GM23338 (cell line): ENCODE measurements around the gene RBM33. TPM values are rescaled to one million over a fixed set of nuclear protein-coding genes. Genes with fewer than 3 reads are reported as not detected.
A peak's percentile ranks its signal among the peaks of the same experiment; 100 is the strongest.

ENCODE experiments used
- ATAC-seq: fragments of 200-7000 bp; cut with Tn5 transposase; 3 replicates; pipeline ENCODE4 v1.9.1; 2020
- DNase-seq: peaks from one replicate; pipeline ENCODE4 v3.0.0-alpha.2; 2015; ENCODE audit warnings: low spot score
- H2AFZ ChIP-seq: fragments of 200-600 bp; sonication (generic); 2 replicates; pipeline ENCODE4 v1.8.0; 2016; ENCODE audit warnings: antibody characterized with exemption, mild to moderate bottlenecking, moderate library complexity
- H3F3A ChIP-seq: fragments of 200-600 bp; sonication (generic); replicated peaks from 2 replicates; pipeline ENCODE4 v1.8.0; 2017; ENCODE audit warnings: antibody characterized with exemption, mixed run types, low read depth
- H3K27ac ChIP-seq: fragments of 200-600 bp; sonication (generic); 2 replicates; pipeline ENCODE4 v1.6.1; 2016; ENCODE audit warnings: low read depth
- H3K27me3 ChIP-seq: fragments of 200-600 bp; sonication (generic); 2 replicates; pipeline ENCODE4 v1.8.0; 2016; ENCODE audit warnings: mild to moderate bottlenecking, mixed run types, moderate library complexity; ENCODE audit not compliant: insufficient read depth
- H3K36me3 ChIP-seq: fragments of 200-600 bp; sonication (generic); 2 replicates; pipeline ENCODE4 v1.8.0; 2016; ENCODE audit warnings: mild to moderate bottlenecking; ENCODE audit not compliant: insufficient read depth
- H3K4me1 ChIP-seq: fragments of 200-600 bp; sonication (generic); 2 replicates; pipeline ENCODE4 v1.8.0; 2016; ENCODE audit warnings: mild to moderate bottlenecking, moderate library complexity; ENCODE audit not compliant: insufficient read depth
- H3K4me2 ChIP-seq: fragments of 200-600 bp; sonication (generic); 2 replicates; pipeline ENCODE4 v1.7.1; 2017; ENCODE audit warnings: mixed run types
- H3K4me3 ChIP-seq: fragments of 200-600 bp; sonication (generic); 2 replicates; pipeline ENCODE4 v1.6.1; 2016; ENCODE audit warnings: mixed run types
- H3K79me2 ChIP-seq: fragments of 200-600 bp; sonication (generic); replicated peaks from 2 replicates; pipeline ENCODE4 v1.8.0; 2017; ENCODE audit warnings: mild to moderate bottlenecking; ENCODE audit not compliant: insufficient read depth
- H3K9me2 ChIP-seq: fragments of 200-600 bp; sonication (generic); 2 replicates; pipeline ENCODE4 v1.8.0; 2017; ENCODE audit not compliant: insufficient read depth
- H4K20me1 ChIP-seq: fragments of 200-600 bp; sonication (generic); replicated peaks from 2 replicates; pipeline ENCODE4 v1.8.0; 2017; ENCODE audit warnings: mild to moderate bottlenecking; ENCODE audit not compliant: insufficient read depth
- H3K27ac Mint-ChIP-seq: 2 replicates; pipeline ENCODE4 v1.8.0; 2020; ENCODE audit warnings: inconsistent platforms, mild to moderate bottlenecking, moderate library complexity, mixed read lengths
- H3K27me3 Mint-ChIP-seq: 3 replicates; pipeline ENCODE4 v1.8.0; 2022; ENCODE audit warnings: low read depth, mild to moderate bottlenecking, moderate library complexity, mixed read lengths, inconsistent platforms; ENCODE audit not compliant: insufficient read depth, poor library complexity
- H3K36me3 Mint-ChIP-seq: 3 replicates; pipeline ENCODE4 v1.8.0; 2021; ENCODE audit warnings: low read depth, mild to moderate bottlenecking, inconsistent platforms, moderate library complexity, mixed read lengths
- H3K4me1 Mint-ChIP-seq: 3 replicates; pipeline ENCODE4 v1.8.0; 2020; ENCODE audit warnings: mild to moderate bottlenecking, inconsistent platforms, mixed read lengths
- H3K4me3 Mint-ChIP-seq: 3 replicates; pipeline ENCODE4 v1.8.0; 2021; ENCODE audit warnings: moderate library complexity, mild to moderate bottlenecking, inconsistent platforms, mixed read lengths
- H3K9me3 Mint-ChIP-seq: 3 replicates; pipeline ENCODE4 v1.8.0; 2020; ENCODE audit warnings: moderate library complexity, mild to moderate bottlenecking, inconsistent platforms, mixed read lengths
- EZH2 ChIP-seq: fragments of 200-600 bp; sonication (generic); IDR thresholded peaks from one replicate; pipeline ENCODE4 v1.8.0; 2017; ENCODE audit warnings: antibody characterized with exemption, mild to moderate bottlenecking, low read depth; ENCODE audit not compliant: unreplicated experiment
- JUNB ChIP-seq: IDR thresholded peaks from one replicate; pipeline ENCODE4 v1.6.1; 2016; ENCODE audit warnings: antibody characterized with exemption; ENCODE audit not compliant: unreplicated experiment
- NANOG ChIP-seq: IDR thresholded peaks from 2 replicates; pipeline ENCODE4 v1.6.1; 2016; ENCODE audit warnings: antibody characterized with exemption, borderline replicate concordance
- STAT1 ChIP-seq: IDR thresholded peaks from one replicate; pipeline ENCODE4 v1.6.1; 2016; ENCODE audit warnings: antibody characterized with exemption; ENCODE audit not compliant: unreplicated experiment
- polyA plus RNA-seq: library from polyadenylated mRNA; unstranded; fragments of >200 nt; fragmentation: Nextera tagmentation; extraction: Ambion mirVana; gene quantifications from 2 replicates; pipeline ENCODE4 v1.2.1, GENCODE V29; 2016
- total RNA-seq: library from RNA; depleted of rRNA; stranded (reverse); fragments of >200 nt; shearing (Covaris generic); gene quantifications from 2 replicates; pipeline ENCODE4 v1.2.3, GENCODE V29; 2014
- TF ChIP-seq, protein P1 (sequence below): fragments of 250-450 bp; sonication (Bioruptor Pico); IDR thresholded peaks from 2 replicates; pipeline ENCODE4 v1.5.0; 2020; ENCODE audit warnings: mild to moderate bottlenecking, moderate library complexity
- TF ChIP-seq, protein P2 (sequence below), 2 experiments: fragments of 200-600 bp in 1 of 2; sonication (generic) in 1 of 2; conservative IDR thresholded peaks; 2 replicates each; pipeline versions ENCODE4 v1.5.1 to v1.6.1; 2016 to 2017; ENCODE audit warnings: antibody characterized with exemption in 2 of 2, low read depth in 2 of 2, mild to moderate bottlenecking in 2 of 2, moderate library complexity in 1 of 2

RBM33 gene
- total and polyA plus RNA-seq, 2 experiments from 2014 or later, result 47.7 to 94.7 TPM

DNA sequence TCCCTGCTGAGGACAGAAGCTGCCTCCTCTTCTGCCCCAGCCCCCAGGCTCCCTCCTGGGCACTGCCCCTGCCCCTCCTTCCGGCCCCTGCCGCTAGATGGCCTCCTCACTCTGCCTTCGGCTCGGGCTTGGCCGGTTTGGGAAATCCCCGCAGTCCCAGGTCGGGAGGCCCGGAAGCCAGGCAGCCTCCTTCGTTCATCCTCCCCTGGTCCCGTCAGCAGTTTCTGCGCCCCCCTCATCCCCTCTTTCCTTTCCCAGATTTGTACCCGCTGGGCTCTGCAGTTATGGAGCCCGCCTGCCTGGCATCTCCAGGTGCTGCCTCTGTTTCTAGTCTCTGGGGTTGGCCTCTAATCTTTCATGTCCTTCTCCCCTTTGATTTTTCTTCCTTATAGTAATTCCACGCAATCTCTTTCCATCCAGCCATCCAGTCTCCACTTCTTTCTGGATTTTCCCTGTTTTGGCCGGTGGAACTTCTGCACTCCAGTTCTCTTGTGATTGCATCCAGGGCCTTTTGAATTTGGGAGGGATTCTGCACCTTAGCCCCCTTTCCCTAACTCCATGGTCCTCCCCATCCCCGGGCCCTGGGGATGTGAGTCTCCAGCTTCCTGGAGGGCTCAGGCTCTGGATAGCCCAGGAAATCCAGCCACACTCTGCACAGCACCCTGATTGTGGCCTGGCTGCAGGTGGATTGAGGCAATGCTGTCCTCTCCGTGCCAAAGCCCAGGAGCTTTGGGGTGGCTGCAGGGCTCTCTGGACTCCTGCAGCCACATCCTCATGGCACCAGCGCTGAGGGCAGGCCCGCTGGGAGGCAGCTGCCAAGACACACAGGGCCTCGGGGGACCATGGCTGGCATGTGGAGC is 171.1 kb downstream of the RBM33 start:
- no peaks in the 10 kb centered on the region for H3K36me3 ChIP-seq
- TF ChIP-seq NANOG (no peak), JUNB (no peak), STAT1 (no peak), EZH2 (no peak)
- TF ChIP-seq, protein P1, sequence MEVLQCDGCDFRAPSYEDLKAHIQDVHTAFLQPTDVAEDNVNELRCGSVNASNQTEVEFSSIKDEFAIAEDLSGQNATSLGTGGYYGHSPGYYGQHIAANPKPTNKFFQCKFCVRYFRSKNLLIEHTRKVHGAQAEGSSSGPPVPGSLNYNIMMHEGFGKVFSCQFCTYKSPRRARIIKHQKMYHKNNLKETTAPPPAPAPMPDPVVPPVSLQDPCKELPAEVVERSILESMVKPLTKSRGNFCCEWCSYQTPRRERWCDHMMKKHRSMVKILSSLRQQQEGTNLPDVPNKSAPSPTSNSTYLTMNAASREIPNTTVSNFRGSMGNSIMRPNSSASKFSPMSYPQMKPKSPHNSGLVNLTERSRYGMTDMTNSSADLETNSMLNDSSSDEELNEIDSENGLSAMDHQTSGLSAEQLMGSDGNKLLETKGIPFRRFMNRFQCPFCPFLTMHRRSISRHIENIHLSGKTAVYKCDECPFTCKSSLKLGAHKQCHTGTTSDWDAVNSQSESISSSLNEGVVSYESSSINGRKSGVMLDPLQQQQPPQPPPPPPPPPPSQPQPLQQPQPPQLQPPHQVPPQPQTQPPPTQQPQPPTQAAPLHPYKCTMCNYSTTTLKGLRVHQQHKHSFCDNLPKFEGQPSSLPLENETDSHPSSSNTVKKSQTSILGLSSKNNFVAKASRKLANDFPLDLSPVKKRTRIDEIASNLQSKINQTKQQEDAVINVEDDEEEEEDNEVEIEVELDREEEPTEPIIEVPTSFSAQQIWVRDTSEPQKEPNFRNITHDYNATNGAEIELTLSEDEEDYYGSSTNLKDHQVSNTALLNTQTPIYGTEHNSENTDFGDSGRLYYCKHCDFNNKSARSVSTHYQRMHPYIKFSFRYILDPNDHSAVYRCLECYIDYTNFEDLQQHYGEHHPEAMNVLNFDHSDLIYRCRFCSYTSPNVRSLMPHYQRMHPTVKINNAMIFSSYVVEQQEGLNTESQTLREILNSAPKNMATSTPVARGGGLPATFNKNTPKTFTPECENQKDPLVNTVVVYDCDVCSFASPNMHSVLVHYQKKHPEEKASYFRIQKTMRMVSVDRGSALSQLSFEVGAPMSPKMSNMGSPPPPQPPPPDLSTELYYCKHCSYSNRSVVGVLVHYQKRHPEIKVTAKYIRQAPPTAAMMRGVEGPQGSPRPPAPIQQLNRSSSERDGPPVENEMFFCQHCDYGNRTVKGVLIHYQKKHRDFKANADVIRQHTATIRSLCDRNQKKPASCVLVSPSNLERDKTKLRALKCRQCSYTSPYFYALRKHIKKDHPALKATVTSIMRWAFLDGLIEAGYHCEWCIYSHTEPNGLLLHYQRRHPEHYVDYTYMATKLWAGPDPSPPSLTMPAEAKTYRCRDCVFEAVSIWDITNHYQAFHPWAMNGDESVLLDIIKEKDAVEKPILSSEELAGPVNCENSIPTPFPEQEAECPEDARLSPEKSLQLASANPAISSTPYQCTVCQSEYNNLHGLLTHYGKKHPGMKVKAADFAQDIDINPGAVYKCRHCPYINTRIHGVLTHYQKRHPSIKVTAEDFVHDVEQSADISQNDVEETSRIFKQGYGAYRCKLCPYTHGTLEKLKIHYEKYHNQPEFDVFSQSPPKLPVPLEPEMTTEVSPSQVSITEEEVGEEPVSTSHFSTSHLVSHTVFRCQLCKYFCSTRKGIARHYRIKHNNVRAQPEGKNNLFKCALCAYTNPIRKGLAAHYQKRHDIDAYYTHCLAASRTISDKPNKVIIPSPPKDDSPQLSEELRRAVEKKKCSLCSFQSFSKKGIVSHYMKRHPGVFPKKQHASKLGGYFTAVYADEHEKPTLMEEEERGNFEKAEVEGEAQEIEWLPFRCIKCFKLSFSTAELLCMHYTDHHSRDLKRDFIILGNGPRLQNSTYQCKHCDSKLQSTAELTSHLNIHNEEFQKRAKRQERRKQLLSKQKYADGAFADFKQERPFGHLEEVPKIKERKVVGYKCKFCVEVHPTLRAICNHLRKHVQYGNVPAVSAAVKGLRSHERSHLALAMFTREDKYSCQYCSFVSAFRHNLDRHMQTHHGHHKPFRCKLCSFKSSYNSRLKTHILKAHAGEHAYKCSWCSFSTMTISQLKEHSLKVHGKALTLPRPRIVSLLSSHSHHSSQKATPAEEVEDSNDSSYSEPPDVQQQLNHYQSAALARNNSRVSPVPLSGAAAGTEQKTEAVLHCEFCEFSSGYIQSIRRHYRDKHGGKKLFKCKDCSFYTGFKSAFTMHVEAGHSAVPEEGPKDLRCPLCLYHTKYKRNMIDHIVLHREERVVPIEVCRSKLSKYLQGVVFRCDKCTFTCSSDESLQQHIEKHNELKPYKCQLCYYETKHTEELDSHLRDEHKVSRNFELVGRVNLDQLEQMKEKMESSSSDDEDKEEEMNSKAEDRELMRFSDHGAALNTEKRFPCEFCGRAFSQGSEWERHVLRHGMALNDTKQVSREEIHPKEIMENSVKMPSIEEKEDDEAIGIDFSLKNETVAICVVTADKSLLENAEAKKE (CRISPR knock-in tag), result no peak
- TF ChIP-seq, protein P2, sequence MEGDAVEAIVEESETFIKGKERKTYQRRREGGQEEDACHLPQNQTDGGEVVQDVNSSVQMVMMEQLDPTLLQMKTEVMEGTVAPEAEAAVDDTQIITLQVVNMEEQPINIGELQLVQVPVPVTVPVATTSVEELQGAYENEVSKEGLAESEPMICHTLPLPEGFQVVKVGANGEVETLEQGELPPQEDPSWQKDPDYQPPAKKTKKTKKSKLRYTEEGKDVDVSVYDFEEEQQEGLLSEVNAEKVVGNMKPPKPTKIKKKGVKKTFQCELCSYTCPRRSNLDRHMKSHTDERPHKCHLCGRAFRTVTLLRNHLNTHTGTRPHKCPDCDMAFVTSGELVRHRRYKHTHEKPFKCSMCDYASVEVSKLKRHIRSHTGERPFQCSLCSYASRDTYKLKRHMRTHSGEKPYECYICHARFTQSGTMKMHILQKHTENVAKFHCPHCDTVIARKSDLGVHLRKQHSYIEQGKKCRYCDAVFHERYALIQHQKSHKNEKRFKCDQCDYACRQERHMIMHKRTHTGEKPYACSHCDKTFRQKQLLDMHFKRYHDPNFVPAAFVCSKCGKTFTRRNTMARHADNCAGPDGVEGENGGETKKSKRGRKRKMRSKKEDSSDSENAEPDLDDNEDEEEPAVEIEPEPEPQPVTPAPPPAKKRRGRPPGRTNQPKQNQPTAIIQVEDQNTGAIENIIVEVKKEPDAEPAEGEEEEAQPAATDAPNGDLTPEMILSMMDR (conservative IDR thresholded peaks at IDR 0.05; ENCODE audit: low read depth in 2 of 2), result peak; percentile 64 to 92
- 0 out of 2 replicates have a peak overlapping the region, but pooled peaks have one; percentile 48 for H3K4me2 ChIP-seq
- H3K79me2 ChIP-seq, result no peaks in the 10 kb centered on the region
- Mint-ChIP-seq H3K4me3 (peak overlapping the region; percentile 0; the same call in 1 of the 3 replicates), H3K27me3 (peaks cover 58% of the 10 kb centered on the region), H3K27ac (no peak overlapping the region), H3K9me3 (peaks cover 7% of the 10 kb centered on the region), H3K36me3 (no peaks in the 10 kb centered on the region), H3K4me1 (peaks cover 39% of the 10 kb centered on the region)
- H3K4me3 ChIP-seq, result no peak overlapping the region
- no peak overlapping the region for H2AFZ ChIP-seq
- peaks cover 48% of the 10 kb centered on the region for H3K27me3 ChIP-seq
- H4K20me1 ChIP-seq, result peaks cover 10% of the 10 kb centered on the region; the same call in 1 of the 2 replicates
- no peaks in the 10 kb centered on the region for H3K9me2 ChIP-seq
- H3F3A ChIP-seq, result no peaks in the 10 kb centered on the region
- H3K27ac ChIP-seq, result no peak overlapping the region
- ATAC-seq, result peak; percentile 74
- H3K4me1 ChIP-seq, result peaks cover 13% of the 10 kb centered on the region; the same call in 1 of the 2 replicates
- peak; percentile 87 for DNase-seq
